Neural progenitor cell (in vitro differentiated cells): ENCODE data around the gene ESCO1.

Experiments
- CTCF ChIP-seq: fragments of 200-600 bp; sonication (generic); IDR thresholded peaks from 2 replicates; pipeline ENCODE4 v1.5.1; 2017; ENCODE audit warnings: antibody characterized with exemption, mild to moderate bottlenecking
- EZH2 ChIP-seq: fragments of 200-600 bp; sonication (generic); IDR thresholded peaks from 2 replicates; pipeline ENCODE4 v1.6.1; 2017; ENCODE audit warnings: antibody characterized with exemption, mild to moderate bottlenecking, moderate library complexity

- TF ChIP-seq CTCF (no peak), EZH2 (no peak)
Observed at GRCh38 chr18:21483051-21483450, 117.5 kb downstream of the ESCO1 start.
